Uterus (tissue), 2 donors: ENCODE measurements around the gene SOX5.

ENCODE experiments used
- POLR2A ChIP-seq, 2 donors: fragments of 450-650 bp; IDR thresholded peaks; one replicate each; pipeline ENCODE4 v1.6.1; 2016; ENCODE audit warnings: antibody characterized with exemption in 2 of 2, mild to moderate bottlenecking in 1 of 2, moderate library complexity in 1 of 2
- TF ChIP-seq, protein P1 (sequence below), 4 experiments: fragments of 200-600 bp in 2 of 4; fragments of 450-650 bp in 2 of 4; sonication (generic) in 2 of 4; IDR thresholded peaks; one replicate each; pipeline ENCODE4 v1.5.1; 2016 to 2019; ENCODE audit warnings: antibody characterized with exemption in 4 of 4, mild to moderate bottlenecking in 2 of 4, moderate library complexity in 1 of 4

GRCh38 chr12:23503544-23503943, 445.9 kb downstream of the SOX5 start:
- TF ChIP-seq, protein P1, sequence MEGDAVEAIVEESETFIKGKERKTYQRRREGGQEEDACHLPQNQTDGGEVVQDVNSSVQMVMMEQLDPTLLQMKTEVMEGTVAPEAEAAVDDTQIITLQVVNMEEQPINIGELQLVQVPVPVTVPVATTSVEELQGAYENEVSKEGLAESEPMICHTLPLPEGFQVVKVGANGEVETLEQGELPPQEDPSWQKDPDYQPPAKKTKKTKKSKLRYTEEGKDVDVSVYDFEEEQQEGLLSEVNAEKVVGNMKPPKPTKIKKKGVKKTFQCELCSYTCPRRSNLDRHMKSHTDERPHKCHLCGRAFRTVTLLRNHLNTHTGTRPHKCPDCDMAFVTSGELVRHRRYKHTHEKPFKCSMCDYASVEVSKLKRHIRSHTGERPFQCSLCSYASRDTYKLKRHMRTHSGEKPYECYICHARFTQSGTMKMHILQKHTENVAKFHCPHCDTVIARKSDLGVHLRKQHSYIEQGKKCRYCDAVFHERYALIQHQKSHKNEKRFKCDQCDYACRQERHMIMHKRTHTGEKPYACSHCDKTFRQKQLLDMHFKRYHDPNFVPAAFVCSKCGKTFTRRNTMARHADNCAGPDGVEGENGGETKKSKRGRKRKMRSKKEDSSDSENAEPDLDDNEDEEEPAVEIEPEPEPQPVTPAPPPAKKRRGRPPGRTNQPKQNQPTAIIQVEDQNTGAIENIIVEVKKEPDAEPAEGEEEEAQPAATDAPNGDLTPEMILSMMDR (IDR thresholded peaks at IDR 0.05), result no peak
- no peak for TF ChIP-seq POLR2A (IDR thresholded peaks at IDR 0.05)
